Jurkat, Clone E6-1 (cell line): Measurements from ENCODE around the gene NPHP4.

Experiments used
- DNase-seq: peaks from one replicate; pipeline ENCODE4 v3.0.0-alpha.2; 2011; ENCODE audit warnings: low read depth, low spot score
- H3K4me3 ChIP-seq: 2 replicates; pipeline ENCODE4 v1.5.1; 2011; ENCODE audit warnings: mild to moderate bottlenecking, low read length, control low read depth, moderate library complexity

The NPHP4 gene

DNA sequence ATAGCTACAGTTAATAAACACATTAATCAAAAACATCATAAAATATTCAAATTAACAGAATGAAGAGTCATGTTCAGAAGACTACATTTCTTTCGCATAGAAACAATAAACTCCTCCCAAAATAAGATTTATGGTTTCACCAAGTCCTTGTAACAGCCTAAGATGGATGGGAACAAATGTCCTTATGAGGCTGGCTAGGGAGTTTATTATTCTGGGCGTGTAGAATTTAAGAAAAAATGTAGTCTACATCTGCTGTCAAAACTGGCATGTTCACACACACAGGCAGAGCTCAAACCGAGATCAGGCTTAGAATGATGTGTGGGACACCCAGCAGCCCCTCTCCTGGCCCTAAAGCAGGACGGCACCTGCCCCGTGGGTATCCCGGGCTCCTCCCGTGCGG, 101.1 kb downstream of the NPHP4 start:
- DNase-seq: no peak
- no peak overlapping the region for H3K4me3 ChIP-seq

- peak; percentile 46 for DNase-seq
- H3K4me3 ChIP-seq: no peak overlapping the region
Measured at GRCh38 chr1:5890346-5891106, 101.7 kb downstream of the NPHP4 start.

DNA sequence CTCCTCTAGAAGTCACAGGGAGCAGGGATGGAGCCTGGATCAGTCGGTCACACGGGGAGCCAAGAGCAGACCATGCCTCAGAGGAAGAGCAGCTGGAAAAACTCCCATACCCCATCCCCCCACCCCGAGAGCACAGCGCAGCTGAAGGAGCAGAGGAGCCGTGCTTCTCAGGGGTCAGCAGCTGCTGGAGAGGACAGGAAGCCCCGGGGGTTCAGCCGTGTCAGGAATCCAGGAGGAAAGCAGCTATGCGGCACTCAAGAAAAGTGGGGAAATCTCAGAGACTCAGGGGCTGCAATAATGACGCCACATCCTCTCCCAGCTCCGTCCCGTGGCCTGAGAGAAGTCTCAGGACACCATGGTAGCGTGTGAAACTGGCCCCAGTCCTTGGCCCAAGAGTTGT, 102.3 kb downstream of the NPHP4 start:
- no peak overlapping the region for H3K4me3 ChIP-seq
- no peak for DNase-seq

DNA sequence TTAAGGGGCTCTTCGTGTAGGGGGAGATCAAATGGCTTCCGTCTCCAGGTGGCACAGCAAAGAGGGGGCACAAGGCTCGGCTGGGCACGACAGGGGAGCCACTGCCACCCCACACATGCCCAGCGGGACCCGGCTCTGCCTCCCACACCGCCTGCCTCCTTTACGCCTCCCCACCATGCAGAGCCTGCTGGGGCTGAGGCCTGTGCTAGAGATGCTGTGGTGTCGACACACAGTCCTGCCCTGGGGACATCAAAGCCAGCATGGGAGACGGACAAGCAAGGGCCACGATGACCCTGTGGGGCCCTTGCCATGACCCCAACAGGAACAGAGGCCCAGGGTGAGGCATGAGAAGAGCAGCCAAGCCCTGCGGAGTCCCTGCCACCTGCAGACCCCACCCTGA, 102.8 kb downstream of the NPHP4 start:
- no peak overlapping the region for H3K4me3 ChIP-seq
- DNase-seq: no peak

DNA sequence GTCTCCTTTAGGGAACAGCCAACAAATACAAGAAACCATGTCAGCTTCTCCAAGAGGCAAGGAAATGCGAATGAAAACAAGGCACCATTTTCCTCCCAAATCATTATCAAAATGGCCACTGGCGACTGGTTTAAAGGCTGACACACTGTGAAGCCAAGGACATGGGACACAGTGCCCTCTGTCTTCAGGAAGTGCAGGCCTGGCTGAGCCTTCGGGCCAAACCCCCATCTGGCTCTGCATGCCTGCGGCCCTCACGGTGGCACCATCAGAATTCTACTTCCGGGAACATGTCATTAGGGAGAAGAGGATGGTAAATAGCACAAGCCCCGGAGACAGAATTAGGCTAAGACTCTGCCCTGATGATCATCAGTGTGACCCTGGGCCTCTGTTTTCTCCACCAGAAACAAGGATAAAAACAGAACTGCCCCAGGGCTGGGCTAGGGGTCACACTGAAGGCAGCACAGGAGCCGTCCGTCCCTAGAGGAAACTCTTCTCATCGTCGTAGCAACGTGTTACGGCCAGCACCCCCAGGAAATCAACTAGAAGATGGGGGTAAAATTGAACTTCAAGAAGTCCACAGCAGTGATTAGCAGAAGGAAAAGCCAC, 103.5 kb downstream of the NPHP4 start:
- H3K4me3 ChIP-seq: no peak overlapping the region
- DNase-seq: no peak

DNA sequence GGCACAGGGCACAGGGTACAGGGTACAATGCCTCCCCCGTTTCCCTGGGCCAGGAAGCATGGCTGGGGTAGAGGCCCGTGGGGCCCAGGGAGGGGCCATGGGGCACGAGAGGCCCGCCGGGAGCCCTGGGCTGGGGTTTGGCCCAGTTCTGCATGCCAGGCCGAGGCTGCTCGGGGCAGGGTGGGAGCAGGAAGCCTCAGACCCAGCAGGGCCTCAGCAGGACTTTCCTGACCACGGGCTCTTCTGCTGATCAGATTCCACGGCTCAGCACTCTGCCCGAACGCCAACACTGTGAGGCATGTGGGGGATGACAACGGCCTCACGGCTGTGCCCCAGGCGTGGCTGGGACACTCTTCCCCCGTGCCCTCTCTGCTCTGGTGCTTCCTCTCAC, 104.3 kb downstream of the NPHP4 start:
- H3K4me3 ChIP-seq: no peak overlapping the region
- no peak for DNase-seq

DNA sequence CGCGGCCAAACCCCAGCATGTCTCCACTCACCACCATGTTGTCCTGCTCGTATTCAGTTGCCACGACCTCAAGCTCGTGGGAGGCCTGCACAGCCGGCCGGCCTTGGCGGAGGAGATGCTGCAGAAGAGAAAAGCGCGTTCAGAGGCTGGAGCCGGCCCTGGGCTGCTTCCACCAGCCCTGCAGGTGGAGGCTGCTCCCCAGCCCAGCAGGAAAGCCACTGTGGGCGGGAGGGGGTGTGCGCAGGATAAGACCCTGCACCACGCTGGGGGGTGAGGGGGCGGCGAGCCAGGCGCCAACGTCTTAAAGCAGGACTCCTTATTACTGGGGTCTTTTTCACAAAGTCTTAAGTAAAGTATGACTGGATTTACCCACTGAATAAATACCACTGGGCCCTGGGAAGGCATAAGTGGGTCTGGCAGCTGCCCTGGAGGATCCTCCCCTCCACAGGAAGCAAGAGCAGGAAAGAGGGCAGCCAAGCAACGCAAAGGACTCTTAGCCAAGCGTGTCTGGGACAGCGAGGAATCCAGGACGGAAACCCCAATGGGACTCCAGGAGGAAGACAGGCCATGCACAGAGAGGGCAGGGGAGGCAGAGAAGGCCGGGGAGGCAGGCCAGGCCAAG, 104.8 kb downstream of the NPHP4 start:
- H3K4me3 ChIP-seq: no peak overlapping the region

GRCh38 chr1:5886541-5887348, 105.5 kb downstream of the NPHP4 start:
- no peak overlapping the region for H3K4me3 ChIP-seq
- no peak for DNase-seq

More for the DNA sequence above, 104.8 kb downstream of the NPHP4 start:
- DNase-seq: no peak

GRCh38 chr1:5886140-5886483, 106.1 kb downstream of the NPHP4 start:
- H3K4me3 ChIP-seq: no peak overlapping the region
- no peak for DNase-seq

GRCh38 chr1:5885471-5886139, 106.6 kb downstream of the NPHP4 start:
- DNase-seq: no peak
- no peak overlapping the region for H3K4me3 ChIP-seq

DNA sequence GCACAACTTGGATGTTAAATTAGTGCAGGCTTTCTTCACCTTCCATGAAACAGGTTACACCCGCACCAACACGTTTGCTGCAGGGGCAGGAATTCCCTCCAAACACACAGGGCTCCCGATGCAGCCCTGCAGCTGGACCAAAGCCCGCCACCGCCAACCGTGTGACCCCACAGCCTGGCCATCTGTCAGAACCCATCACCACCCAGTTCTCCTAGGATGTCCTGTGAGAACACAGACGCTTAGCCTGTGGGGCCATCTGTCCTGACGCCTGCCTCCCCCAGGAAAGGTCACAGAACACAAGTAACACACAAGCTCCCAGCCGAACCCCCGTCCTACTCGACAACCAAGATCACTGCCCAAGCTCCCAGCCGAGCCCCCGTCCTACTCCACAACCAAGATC, 108.1 kb downstream of the NPHP4 start:
- no peak for DNase-seq
- H3K4me3 ChIP-seq: no peak overlapping the region

DNA sequence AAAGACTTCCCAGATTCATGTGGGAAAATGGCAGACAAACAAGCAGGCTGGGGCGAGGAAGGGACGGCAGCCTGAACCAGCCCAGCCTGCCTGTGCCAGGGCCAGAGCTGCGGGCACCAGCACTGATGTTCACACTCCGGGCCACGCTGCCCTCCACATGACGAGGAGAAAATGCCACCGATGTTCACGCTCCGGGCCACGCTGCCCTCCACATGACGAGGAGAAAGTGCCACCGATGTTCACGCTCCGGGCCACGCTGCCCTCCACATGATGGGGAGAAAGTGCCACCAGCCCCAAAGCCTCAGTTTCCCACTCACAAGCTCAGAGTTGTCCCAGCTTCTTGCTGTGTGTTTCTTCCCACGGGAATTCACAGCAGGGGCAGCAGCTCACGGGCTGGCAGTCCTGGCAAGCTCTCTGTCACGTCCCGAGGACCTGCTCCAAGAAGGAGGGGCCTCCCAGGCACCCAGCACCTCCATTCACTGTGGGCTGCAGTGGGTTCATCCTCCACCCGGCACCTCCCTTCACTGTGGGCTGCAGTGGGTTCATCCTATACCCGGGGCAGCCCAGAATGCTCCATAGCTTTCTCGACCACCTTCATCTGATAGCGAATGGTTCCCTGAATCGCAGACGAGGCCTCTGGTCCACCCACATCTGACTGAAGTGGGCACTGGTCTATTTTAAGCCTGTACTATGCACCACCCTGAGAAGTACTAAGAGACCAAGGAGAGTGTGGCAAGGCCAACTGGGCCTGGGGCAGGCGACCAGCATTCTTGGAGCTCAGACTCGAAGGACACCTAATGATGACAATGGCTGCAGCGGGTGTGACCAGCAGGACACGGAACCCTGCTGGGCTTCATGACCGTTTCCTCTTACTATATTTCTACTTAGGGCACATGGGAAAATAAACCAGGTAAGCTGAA, 108.8 kb downstream of the NPHP4 start:
- DNase-seq: no peak
- H3K4me3 ChIP-seq: no peak overlapping the region

DNA sequence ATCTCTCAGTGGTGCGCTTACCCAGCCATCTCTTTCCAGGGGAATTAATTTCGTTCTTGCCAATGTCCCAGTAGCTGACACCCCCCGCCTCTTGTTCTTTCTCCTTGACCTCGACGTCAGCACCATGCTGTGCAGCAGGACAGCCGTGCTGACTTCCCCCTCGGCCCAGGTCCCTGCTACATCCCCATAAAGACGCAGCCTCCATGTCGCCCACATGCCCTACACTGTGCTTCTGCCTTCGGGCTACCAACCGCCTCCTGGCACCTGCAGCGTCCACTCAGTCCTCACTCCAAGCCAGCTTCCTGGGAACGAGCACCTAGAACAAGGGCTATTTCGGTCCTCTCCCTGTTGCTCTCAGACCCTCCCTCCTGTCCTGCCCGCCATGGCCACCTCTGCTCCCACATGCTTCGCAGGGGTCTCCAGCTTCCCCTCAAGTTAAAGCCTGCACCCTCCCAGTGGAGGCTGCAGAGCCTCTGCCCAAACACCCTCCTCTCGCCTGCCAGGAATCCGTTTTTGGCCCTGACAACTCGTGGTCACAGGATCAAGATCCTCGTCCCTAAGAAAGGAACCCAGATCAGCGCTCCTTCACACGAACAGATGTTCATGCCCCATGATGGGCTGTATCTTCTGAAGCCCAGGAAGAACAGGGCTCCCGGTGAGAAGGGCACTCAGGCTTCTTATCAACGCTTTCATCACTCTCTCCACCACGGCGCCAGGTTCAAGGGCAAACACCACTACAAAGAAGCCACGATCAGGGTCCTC, 109.7 kb downstream of the NPHP4 start:
- H3K4me3 ChIP-seq: no peak overlapping the region
- no peak for DNase-seq

DNA sequence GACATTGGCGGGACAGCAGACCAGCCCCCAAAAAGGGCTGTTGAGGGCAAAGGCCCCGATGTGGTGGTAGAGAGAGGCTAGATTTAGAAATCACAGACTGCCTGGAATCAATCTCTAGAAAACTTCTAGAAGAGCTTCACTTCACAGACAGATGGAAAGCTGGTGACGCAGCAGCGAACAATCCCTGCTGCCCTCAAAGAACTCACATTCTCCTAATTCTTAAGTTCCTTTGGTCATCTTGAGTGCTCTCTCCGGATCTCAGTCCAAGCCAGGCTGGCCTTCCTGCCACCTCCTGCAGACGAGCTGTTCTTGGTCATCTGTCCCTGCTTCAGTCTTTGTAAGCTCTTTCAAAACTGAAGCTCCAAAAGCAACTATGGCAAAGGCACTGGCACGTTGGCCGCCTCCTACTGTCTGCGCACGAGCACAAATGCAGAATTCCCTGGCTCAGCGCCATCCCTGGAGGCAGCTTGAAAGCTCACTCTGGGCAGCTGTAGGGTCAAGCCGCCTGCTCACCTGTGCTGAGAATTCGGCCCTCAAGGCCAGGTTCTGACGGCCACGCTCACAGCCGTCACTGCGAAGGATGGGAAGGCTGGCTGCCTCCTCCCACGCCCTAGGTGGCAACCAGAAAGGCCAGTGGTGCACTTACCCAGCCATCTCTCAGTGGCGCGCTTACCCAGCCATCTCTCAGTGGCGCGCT, 110.6 kb downstream of the NPHP4 start:
- no peak overlapping the region for H3K4me3 ChIP-seq

DNA sequence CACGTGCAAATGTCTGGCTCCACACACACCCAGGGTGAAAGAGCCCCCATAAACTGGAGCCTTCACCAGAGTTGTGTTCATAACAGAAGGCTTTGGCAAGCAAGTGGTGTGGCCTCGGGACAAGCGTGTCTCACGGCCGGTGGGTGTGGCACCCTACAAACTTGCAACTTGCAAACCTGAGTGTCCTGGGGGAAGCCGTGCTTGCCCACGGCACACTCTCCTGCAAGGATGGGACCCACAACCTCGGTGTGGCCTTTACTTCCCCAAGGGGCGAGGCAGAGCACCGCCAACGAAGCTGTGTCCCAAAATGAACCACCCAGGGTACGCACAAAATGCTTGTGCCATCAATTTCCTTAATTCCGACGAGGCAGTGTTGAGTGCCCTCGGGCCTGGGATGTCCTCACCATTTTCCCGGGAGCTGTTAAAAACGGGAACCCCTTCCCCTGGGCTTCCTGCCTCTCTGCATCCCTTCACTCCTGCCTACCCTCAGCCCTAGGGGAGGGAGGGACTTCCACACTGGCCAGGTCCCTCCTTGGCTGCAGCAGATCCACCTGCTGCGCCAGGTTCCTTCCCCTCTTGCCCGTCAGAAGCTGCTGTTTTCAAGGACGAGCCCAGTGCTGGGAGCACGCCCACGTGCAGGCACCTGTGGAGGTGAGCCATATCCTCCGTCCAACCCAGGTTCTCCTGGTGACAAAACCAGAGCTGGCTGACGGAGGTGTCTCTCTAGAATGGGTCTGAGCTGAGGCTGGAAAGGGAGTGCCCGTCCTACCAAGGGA, 111.4 kb downstream of the NPHP4 start:
- H3K4me3 ChIP-seq: no peak overlapping the region
- no peak for DNase-seq

More for the DNA sequence above, 110.6 kb downstream of the NPHP4 start:
- no peak for DNase-seq

- no peak overlapping the region for H3K4me3 ChIP-seq
- no peak for DNase-seq
Measured at GRCh38 chr1:5879421-5879820, 112.8 kb downstream of the NPHP4 start.
